ENCODE data around the gene IZUMO3.
"Not testable (repeated sequence)": the region's sequence is repeated elsewhere in the genome, so short reads cannot be mapped to it uniquely, and the experiment has no call there.

The IZUMO3 gene, protein sequence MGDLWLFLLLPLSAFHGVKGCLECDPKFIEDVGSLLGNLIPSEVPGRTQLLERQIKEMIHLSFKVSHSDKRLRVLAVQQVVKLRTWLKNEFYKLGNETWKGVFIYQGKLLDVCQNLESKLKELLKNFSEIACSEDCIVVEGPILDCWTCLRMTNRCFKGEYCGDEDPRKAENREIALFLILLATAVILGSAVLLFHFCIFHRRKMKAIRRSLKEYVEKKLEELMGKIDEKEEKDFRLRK

DNA sequence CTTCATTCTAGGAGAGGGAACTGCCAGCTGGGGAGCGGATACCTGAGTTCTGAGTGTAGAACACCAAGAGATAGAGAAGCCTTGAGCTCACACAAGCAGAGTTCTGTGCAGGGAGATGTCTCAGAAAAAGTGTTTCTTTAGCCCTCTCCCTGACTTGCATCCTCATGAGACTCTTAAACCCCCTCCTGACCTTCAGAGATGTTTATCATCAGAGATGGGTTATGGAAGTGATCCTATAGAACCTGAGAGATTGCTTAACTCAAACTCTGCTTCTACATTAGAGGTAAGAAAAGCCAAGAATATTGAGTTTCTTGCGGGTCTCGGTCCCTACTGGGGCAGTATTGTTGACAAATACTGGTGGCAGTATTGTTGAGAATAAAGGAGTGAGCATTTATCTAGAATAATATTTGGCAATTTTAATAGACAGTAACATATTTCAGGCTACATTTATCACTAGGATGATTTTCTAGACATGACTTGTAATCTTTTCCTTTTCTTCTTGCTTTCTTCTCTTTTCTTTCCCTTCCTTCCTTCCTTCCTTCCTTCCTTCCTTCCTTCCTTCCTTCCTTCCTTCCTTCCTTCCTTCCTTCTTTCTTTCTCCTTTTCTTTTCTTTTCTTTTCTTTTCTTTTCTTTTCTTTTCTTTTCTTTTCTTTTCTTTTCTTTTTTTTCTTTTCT, at the start of gene IZUMO3:
Gene IZUMO3, minus strand, starts transcription at position 51 of the 676 bp plus-strand sequence. CDS start 248 bp downstream, outside the sequence.
- no peak for DNase-seq

DNA sequence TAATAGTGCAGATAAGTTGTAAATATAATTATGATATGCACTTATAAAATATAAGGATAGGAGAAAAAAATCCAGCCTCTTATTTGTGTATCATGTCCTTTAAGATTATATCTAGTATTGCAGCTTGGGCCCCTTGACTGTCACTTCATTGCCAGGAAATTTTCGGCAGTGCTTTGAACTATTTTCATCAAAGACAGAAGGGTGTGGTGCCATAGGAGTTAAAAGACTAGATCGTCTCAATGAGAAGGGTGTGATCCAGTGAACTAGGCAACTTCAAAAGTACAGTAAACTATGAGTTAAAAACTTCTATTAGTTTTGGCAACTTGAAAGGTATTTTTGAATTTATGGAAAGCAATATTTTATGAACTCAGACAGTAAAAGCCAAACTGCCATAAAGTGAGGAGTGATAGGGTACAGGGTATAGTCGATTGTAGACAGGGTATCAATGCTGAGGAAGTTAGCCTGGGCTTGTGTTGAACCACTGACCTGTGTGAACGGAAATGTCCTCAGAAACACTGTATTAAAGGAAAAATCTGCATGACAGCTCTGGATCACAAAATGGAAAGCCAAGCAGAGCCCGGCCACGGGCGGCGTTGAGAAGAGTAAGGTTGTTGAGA, 48.6 kb upstream of the IZUMO3 start:
- no peak for DNase-seq

DNA sequence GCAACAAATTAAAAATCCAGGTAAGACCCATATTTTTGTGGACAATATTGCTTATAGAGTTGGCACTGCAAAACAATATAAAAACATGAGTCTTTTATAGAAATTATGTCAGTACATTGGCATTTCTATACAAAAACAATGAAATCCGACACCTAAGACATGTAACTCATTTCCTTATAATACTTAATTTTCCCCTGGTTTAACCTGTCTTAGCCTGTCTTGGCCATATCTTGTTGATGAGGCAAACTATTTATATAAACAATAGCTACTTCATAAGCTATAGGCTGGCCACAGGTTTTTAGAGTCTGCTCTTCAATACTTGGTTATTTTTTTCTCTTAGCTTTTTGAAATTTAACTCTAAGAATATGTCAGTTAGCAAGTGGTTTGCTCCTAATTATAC, 44.7 kb upstream of the IZUMO3 start:
- no peak for DNase-seq

DNA sequence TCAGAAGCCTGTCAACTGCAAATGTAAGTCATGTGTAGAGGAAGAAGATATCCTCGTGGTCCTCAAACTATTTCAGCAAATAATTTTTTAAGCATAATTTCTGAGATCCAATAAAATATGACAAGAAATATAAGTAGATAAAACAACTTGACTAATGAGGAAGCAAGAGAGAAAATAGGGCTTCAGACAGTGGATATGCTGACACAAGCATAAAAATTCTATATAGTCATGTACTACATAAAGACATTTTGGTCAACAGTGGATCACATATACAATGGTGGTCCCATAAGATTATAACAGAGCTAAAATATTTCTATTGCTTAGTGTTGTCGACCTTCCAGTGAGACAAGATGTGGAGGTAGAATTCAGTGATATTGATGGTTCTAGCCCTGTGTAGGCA, 42.2 kb upstream of the IZUMO3 start:
- no peak for DNase-seq

DNA sequence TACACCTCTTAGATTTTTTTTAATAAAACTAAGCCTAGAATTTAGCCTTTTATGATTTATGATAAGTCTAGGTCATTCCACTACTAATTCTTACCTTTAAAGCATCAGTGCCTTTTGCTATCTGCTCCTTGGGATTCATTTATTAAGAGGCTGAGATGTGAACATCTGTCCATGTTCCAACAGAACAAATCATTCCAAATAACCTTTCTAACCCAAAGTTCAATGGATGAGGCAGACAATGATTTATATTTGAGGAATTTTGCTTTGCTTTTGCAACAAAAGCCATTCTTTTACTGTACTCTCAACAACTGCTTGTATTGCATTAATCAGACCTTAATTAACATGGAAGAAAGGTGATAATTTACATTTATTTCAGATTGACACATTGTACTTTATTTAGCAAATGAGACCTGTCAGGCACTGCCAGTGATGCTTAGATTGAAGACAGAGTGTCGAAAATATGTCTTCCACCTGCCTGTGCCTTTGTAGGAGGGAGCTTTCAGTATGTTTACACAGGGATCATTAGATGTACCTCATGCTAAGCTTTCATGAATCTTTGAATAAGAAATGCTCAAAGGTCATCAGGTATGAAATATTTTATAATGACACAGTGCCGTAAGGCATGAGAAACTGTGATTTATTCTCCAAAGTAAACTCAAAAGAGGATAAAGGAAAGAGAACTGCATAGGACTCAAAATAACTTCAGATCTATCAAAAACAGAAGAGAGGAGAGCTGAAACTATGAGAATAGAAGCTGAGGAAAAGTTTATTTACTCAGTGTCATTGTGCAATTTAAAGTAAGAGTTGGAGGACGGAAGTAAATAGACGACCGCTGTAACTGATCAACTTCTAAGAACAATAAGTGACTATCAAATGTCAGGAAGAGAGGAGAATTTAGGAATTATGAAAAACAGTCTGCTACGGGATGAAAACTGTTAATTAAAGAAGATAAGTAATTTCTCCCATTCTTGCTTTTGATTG, 36.7 kb upstream of the IZUMO3 start:
- no peak for DNase-seq

DNA sequence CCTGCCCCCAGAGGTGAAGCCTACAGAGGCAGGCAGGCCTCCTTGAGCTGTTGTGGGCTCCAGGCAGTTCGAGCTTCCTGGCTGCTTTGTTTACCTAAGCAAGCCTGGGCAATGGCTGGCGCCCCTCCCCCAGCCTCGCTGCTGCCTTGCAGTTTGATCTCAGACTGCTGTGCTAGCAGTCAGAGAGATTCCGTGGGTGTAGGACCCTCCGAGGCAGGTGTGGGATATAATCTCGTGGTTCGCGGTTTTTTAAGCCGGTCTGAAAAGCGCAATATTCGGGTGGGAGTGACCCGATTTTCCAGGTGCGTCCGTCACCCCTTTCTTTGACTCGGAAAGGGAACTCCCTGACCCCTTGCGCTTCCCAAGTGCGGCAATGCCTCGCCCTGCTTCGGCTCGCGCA, 34.3 kb upstream of the IZUMO3 start:
- DNase-seq: not testable (repeated sequence)

DNA sequence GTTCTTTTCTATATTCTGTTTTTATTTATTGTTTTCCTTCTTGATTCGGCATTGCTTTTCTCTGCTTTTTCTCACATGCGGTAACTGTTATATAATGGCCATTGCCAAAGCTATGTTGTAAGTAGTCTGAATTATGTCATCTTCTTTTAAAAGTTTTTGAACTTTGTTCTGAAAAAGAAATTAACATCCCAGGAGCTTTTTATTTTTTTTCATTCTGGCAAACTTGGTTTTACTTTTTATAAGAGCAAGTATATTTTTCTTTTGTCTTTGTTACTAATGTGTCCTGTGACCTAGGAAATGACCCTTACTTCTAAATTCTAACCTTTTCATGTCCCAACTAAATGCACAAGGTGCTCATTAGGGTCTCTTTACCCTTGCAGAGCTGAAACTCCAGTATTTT, 26.7 kb upstream of the IZUMO3 start:
- DNase-seq: no peak

DNA sequence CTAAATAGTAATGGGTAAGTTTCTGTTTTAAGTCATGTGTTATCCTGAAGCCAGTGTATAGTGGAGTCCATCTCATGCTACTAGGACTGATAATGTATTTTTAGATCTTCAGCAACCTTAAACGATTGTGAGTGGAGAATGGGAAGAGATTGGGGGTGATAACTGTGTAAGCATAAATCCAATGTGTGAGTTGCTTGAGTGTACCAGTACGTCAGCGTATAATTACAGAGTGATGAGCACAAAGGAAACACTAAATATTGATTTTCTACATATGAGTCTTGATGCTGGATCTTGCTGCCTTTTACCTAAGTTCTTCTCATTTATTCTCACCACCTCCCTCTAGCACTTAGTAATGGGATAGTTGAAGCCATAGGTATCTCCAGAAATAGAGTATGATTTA, 16.3 kb upstream of the IZUMO3 start:
- no peak for DNase-seq

DNA sequence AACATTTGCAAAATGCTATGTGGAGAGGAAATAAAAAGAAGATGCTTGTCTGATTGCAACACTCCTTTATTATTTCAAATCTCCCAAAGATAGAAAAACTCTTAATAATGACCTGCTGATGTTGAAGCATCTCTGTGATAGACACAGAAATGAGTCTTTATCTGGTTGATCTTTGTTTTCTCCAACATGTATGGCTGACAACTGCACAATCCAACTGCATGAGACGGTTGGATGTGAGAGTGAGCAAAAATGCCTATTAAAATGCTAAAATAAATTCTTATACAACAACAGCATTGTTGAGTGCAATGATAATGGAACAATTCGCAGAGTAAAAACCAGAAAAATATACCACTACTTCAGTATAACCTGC, 7.5 kb upstream of the IZUMO3 start:
- DNase-seq: no peak

DNA sequence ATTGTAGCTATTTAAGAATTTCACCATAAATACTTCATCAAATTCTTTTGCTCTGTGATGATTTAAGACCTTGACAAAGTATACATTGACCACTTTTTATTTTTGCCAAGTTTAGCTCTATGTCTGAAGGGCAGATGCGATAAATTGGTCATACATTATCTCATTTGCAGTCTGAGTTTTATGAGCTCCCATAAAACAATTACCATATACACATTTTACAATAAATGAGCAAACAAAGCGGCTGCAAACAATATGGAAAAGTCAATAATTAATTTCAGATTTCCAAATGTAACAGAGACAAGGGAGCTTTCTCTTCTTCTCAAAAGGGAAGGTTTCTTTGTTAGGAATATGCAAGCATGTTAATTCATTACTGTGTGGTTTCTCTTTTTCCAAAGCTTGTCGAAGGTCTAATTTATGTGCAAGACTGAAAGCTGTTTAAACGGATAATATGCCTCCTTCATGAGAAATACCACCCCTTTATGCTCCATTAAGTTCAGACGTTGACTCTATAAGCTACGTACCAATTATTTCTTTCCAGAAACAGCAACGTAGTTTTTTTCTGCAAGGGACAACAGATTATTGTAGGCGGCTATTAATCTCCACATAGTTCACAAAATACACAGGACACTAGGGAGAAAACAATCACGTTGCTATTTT, 7.0 kb upstream of the IZUMO3 start:
- DNase-seq: no peak

DNA sequence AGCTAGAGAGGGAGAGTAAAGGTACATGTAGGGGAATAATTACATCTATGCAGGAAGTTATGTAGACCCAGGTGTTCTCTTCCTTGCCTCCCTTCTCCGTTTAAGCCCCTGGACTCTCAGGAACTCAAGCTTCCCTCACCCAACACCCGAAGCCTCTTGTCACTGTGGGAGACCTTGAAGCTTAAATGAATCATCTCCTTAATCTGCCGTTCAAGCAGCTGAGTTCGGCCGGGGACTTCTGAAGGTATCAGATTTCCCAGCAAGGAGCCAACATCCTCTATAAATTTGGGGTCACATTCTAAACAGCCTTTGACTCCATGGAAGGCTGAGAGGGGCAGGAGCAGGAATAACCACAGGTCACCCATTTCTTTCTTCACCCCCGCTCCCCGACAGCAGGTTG, 412 bp downstream of the IZUMO3 start:
- no peak for DNase-seq

DNA sequence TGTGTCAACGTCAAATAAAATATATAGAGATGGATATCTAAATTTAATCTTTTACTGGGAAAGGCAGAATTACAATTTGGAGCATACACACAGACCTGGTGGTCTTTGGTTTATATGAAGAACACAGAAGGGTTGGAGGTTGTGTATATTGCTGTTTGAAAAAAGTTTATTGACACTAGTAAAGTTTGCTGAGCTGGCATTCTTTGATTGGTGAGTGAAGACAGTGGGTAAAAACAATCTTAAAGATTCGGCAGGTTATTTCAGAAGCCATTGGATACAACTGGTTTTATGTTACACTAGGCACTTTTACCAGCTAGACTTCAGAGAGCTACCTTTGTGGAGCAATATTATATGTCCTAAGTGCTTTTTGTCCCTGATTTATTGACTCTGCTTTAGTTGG, 27.2 kb downstream of the IZUMO3 start:
- DNase-seq: no peak

DNA sequence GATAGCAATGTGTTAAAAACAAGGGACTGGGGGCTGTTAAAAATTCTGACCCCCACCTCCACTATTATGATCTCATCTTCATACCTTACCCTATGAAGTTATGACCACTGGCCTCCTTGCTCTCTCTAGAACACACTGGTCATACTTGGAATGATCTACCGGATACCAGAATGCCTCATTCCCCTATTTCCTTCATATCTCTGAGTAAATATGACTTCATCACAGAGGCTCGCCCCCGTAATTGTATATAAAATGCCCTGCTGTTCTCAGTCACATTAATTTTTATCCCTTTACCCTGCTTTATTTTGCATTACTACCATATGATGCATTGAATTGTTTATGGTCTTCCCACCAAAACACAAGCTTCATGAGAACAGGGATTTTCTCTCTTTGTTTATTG, 29.2 kb downstream of the IZUMO3 start:
- DNase-seq: no peak

DNA sequence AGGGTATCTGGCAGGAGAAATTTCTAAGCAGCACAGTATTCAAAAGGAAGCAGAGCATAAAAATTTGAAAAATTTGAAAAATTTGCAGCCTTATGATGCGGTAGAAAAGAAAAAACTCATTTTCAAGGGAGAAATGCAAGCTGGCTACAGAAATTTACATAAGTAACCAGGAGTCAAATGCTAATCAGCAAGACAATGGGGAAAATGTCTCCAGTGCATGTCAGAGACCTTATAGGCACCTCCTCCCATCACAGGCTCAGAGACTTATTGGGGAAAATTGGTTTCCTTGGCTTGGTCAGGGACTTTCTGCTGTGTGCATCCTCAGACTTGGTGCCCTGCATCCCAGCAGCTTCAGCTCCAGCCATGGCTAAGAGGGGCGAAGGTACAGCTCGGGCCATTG, 35.8 kb downstream of the IZUMO3 start:
- no peak for DNase-seq

DNA sequence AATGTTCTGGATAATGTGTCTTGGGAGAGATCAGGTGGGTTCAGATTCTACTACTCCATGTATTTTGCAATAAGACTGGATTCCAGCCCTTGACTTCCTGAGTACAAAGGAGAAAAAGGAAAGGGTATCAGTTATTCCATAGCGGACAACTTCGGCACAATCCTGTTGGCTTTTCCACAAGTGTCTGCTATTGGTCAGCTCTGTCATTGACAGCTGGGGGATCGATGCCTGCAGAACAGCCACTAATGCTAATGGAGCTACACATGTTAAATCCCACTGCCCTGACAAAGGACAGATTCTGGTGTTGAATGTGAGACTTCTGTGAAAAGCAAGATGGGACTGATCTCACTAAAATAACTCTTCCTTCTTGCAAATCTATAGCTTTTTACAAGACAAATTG, 41.2 kb downstream of the IZUMO3 start:
- no peak for DNase-seq

DNA sequence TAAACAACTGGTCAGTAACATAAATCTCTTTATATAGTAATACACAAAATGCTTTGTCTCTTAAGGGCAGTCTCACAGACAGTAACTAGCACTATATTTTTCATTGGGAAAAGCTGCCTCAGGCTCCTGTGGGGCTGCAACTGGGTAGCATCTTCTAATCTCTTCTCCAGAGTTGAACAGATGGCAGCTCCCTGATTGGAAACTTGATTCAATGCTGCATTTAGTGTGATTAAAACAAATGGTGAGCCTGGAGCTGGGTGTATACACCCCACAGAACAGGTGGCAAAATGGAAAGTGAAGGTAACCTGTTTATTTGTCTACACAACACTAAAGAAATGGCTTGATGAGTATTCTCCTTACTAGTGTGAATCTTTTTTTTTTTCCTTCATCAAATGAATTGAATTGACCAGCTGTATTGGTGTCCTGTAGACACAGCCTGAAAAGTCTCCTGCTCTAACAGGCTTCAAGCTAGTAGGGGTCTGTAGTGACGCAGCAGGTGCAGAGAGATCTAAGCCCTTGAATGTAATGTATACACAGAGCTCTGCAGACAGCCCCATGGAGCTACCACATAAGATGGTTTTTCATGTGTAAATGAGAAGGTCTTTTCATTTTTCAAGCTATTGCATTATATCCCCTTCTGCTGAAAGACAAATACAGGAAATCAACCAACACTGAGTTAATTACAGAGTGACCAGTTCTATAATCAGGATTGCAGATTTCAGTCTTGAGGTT, 43.3 kb downstream of the IZUMO3 start:
- no peak for DNase-seq

DNA sequence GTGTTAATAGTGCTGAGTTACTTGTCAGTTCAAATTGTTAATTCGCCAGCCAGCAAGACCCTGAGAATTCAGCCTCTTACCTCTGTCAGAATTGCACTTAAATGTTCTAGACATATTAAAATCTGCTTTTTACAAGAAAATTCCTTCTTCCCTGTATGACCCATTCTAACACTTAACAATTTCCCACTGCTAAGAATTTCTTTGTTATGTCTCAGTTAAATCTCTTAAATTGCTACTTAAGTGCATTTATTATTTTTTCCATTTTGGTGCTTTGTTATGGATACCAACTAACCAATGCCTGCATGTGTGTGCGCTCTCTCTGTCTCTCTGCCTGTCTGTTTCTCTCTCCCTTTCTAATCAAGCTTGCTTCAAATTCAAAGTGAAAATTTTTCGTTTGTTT, 44.9 kb downstream of the IZUMO3 start:
- no peak for DNase-seq

DNA sequence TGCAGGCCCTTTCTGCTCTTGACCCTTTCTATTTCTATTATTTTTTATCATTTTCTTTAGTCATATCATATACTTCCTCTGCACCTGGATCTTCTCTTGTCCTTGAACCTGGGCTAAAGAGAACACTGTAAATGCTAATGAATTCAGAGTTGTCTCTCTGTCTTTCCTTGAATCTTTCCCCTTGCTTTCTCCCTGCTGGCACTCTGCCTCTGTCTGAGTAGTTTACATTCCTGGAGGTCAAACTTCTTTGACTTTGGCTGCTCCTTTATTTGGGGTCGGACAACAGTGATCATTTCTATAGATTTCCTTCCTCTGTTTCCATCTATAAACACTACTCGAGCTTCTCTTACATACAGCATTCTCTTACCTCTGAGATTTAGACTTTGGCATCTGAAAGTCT, 47.1 kb downstream of the IZUMO3 start:
- no peak for DNase-seq

DNA sequence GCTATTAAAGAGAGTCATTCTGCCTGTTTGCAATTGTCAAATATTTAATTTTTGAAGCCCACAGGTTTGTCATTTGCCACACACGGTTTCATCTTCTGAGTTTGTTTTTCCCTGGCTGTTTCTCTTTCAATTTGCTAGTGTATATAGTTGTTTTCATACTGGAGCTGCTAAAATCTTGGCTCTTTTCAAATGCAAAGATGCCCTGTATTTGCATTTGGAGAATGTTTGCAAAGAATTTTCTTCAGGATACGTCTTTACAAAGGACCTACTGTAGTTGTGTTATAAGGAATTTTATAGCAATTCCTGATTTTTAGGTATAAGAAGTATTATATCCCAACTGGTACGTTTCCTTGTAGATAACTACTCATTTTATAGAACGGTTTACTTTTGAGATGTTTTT, 48.0 kb downstream of the IZUMO3 start:
- DNase-seq: no peak

All from KG1 (cell line).